ENCODE data around the gene ADGRG1.

Gene ADGRG1

GRCh38 chr16:57648581-57649442, 20.4 kb downstream of the ADGRG1 start:
- DNase-seq (ENCODE audit: low spot score) = peak; percentile 80

- DNase-seq (ENCODE audit: low spot score) = no peak
These were observed 21.0 kb downstream of the ADGRG1 start for GRCh38 chr16:57649443-57649751.

- no peak for DNase-seq (ENCODE audit: low spot score)
These were observed 21.4 kb downstream of the ADGRG1 start for GRCh38 chr16:57649846-57650245.

- DNase-seq (ENCODE audit: low spot score) = no peak
These were observed 23.2 kb downstream of the ADGRG1 start for GRCh38 chr16:57651344-57652333.

- no peak for DNase-seq (ENCODE audit: low spot score)
These were observed 24.5 kb downstream of the ADGRG1 start for GRCh38 chr16:57652695-57653471.

- no peak for DNase-seq (ENCODE audit: low spot score)
These were observed 25.5 kb downstream of the ADGRG1 start for GRCh38 chr16:57653936-57654335.

GRCh38 chr16:57656342-57656955, 28.0 kb downstream of the ADGRG1 start:
- no peak for DNase-seq (ENCODE audit: low spot score)

GRCh38 chr16:57657228-57657627, 28.8 kb downstream of the ADGRG1 start:
- DNase-seq (ENCODE audit: low spot score) = no peak

GRCh38 chr16:57658130-57658877, 29.9 kb downstream of the ADGRG1 start:
- no peak for DNase-seq (ENCODE audit: low spot score)

GRCh38 chr16:57658878-57659674, 30.6 kb downstream of the ADGRG1 start:
- no peak for DNase-seq (ENCODE audit: low spot score)

- DNase-seq (ENCODE audit: low spot score) = no peak
These were observed 32.5 kb downstream of the ADGRG1 start for GRCh38 chr16:57660715-57661463.

GRCh38 chr16:57661510-57661909, 33.1 kb downstream of the ADGRG1 start:
- DNase-seq (ENCODE audit: low spot score) = no peak

- DNase-seq (ENCODE audit: low spot score) = no peak
These were observed 33.8 kb downstream of the ADGRG1 start for GRCh38 chr16:57661936-57662906.

GRCh38 chr16:57663436-57663835, 35.0 kb downstream of the ADGRG1 start:
- DNase-seq (ENCODE audit: low spot score) = no peak

GRCh38 chr16:57663917-57664661, 35.7 kb downstream of the ADGRG1 start:
- DNase-seq (ENCODE audit: low spot score) = no peak

GRCh38 chr16:57664662-57665025, 36.2 kb downstream of the ADGRG1 start:
- DNase-seq (ENCODE audit: low spot score) = no peak

GRCh38 chr16:57665541-57665940, 37.1 kb downstream of the ADGRG1 start:
- no peak for DNase-seq (ENCODE audit: low spot score)
